HG03060 (cell line): ENCODE data around the gene TENM3.
"Not testable (repeated sequence)": the region's sequence is repeated elsewhere in the genome, so short reads cannot be mapped to it uniquely, and the experiment has no call there.

ENCODE experiments used
- ATAC-seq: cut with Tn5 transposase; IDR thresholded peaks from one replicate; pipeline ENCODE4 v1.9.1; 2021; ENCODE audit warnings: low read depth, moderate number of reproducible peaks; ENCODE audit not compliant: unreplicated experiment

Gene TENM3

GRCh38 chr4:182225257-182225852 lies 17.8 kb upstream of the TENM3 start:
- no peak for ATAC-seq

- ATAC-seq: no peak
Observed at GRCh38 chr4:182227611-182228010, 15.6 kb upstream of the TENM3 start.

- no peak for ATAC-seq
Observed at GRCh38 chr4:182228991-182229577, 14.1 kb upstream of the TENM3 start.

- ATAC-seq: no peak
Observed at GRCh38 chr4:182230256-182230655, 12.9 kb upstream of the TENM3 start.

- no peak for ATAC-seq
Observed at GRCh38 chr4:182231080-182231479, 12.1 kb upstream of the TENM3 start.

DNA sequence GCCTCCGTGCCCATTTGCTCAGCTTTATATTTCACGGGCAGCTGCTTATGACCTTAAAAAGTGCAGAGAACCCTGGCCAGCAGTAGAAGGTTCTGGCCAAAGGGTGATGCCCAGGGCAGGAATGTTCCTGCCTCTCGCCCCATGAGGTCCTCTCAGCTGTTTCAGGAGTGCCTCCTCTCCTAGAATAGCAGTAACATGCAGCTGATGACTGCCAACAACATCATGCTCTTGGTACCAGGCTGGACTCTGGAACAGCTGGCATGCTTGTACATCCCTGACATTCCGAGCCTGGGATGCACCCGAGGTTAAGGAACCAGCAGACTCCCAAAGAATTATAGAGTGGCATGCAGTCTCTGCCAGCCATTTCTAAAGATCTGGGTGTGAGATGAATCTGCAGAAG lies 11.7 kb upstream of the TENM3 start:
- ATAC-seq: no peak

- no peak for ATAC-seq
Observed at GRCh38 chr4:182233310-182234090, 9.7 kb upstream of the TENM3 start.

- ATAC-seq: no peak
Observed at GRCh38 chr4:182235021-182235795, 8.0 kb upstream of the TENM3 start.

GRCh38 chr4:182236186-182236585 lies 7.0 kb upstream of the TENM3 start:
- no peak for ATAC-seq

DNA sequence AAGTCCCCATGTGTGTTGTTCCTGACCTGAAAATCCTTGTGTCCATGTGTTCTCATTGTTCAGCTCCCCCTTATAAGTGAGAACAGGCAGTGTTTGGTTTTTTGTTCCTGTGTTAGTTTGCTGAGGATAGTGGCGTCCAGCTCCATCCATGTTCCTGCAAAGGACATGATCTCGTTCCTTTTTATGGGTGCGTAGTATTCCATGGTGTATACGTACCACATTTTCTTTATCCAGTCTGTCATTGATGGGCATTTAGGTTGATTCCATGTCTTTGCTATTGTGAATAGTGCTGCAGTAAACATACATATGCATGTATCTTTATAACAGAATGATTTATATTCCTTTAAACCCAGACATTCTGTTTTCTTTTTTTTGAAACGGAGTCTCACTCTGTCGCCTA lies 6.2 kb upstream of the TENM3 start:
- ATAC-seq: not testable (repeated sequence)

GRCh38 chr4:182238355-182238931 lies 4.8 kb upstream of the TENM3 start:
- ATAC-seq: no peak

DNA sequence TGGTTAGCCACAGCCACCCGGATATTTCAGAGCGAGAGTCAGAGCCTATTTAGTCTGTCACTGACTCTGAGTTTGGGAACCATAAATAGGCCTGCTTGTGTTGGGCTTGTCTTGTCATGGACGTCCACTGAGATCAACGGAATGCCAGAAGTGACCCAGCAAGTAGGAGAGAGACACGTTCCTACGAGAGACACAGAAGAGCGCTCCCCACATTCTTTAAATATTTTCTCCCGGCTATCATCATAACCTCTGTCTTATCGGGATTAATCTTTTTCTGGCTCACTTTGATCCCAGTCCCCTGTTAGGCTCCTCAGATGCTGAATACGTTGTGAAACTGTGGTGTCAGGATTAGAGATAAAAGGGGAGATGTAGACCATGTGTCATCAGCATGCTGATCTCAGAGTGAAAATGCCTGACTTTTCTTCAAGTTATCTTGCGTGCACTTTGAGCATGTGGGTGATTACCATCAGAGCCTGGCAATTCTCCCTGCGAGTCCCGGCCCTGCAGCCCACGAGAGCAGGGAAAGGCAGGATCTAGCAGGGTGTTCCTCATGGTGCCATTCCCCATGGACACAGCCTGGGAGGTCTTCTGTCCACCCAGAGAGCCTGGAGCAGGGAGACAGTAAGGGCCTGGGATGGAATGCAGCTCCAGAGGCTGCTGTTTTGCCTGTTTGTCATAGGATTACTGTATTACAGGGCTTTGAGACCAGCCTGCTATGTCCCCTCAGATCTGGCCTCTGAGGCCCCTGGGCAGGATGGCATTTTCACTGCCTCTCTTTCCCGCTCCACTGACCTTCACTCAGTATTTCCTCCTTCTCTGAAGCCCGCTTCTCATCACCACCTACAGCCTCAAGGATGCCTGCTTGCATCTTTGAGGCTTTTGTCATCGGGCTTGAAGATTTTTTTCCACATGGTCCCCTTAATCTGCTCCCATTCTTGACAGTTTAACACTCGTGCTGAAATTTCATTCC lies 2.8 kb upstream of the TENM3 start:
- ATAC-seq: no peak

- ATAC-seq: not testable (repeated sequence)
Observed at GRCh38 chr4:182242260-182242659, 942 bp upstream of the TENM3 start.

- no peak for ATAC-seq
Observed at GRCh38 chr4:182242787-182243186, 415 bp upstream of the TENM3 start.

DNA sequence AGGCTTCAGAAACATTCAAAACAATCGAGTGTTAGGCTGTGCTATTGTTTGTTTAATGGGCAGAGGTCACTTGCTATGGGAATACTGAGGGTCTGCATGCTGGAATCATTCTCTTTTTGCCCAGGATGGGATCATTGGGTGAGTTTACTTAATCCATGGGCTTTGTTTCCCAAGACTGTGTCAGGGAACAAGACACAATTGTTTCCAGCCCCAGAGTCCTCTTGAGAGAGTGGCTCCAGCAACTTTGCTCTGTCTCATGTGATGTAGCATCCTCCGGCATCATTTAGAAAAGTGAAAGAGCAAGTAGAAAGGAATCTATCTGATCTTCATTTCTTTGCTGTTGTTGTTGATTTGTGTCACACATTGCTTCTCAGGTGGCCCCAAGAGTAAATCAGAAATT lies 1.8 kb downstream of the TENM3 start:
- no peak for ATAC-seq

GRCh38 chr4:182245541-182246215 lies 2.5 kb downstream of the TENM3 start:
- no peak for ATAC-seq

GRCh38 chr4:182246401-182247205 lies 3.4 kb downstream of the TENM3 start:
- no peak for ATAC-seq

- no peak for ATAC-seq
Observed at GRCh38 chr4:182248295-182248694, 5.1 kb downstream of the TENM3 start.
